HepG2 (cell line): ENCODE data around the gene MTHFD1L. TPM values are rescaled to one million over a fixed set of nuclear protein-coding genes. Genes with fewer than 3 reads are reported as not detected.

ENCODE experiments used
- HNF4A ChIP-seq: sonication (generic); formaldehyde crosslinking; IDR thresholded peaks from 2 replicates; pipeline ENCODE4 v1.4.0; 2020; ENCODE audit warnings: missing genetic modification reagents
- HNRNPLL ChIP-seq: fragments of 200-400 bp; formaldehyde crosslinking; IDR thresholded peaks from 2 replicates; pipeline ENCODE4 v1.6.1; 2017; ENCODE audit warnings: mild to moderate bottlenecking, low read depth, low read length; ENCODE audit not compliant: poor library complexity, severe bottlenecking
- IKZF1 ChIP-seq: fragments of 450-650 bp; IDR thresholded peaks from 2 replicates; pipeline ENCODE4 v1.7.1; 2016
- JDP2 ChIP-seq: sonication (generic); formaldehyde crosslinking; IDR thresholded peaks from 2 replicates; pipeline ENCODE4 v1.8.1; 2022; ENCODE audit warnings: missing genetic modification reagents, borderline replicate concordance
- TCF7 ChIP-seq: sonication (generic); IDR thresholded peaks from 2 replicates; pipeline ENCODE4 v1.6.1; 2016; ENCODE audit warnings: antibody characterized with exemption, low read depth
- TEF ChIP-seq: sonication (generic); formaldehyde crosslinking; IDR thresholded peaks from 2 replicates; pipeline ENCODE4 v1.5.0; 2020; ENCODE audit warnings: missing genetic modification reagents
- TSC22D2 ChIP-seq: sonication (generic); formaldehyde crosslinking; IDR thresholded peaks from 2 replicates; pipeline ENCODE4 v1.5.1; 2020; ENCODE audit warnings: missing genetic modification reagents, mild to moderate bottlenecking, borderline replicate concordance
- ZNF143 ChIP-seq: sonication (generic); formaldehyde crosslinking; IDR thresholded peaks from 2 replicates; pipeline ENCODE4 v1.4.0; 2020; ENCODE audit warnings: missing genetic modification reagents
- ZNF30 ChIP-seq: sonication (generic); formaldehyde crosslinking; IDR thresholded peaks from 2 replicates; pipeline ENCODE4 v1.5.0; 2020; ENCODE audit warnings: mild to moderate bottlenecking, missing genetic modification reagents
- ZNF317 ChIP-seq: sonication (generic); formaldehyde crosslinking; IDR thresholded peaks from 2 replicates; pipeline ENCODE4 v1.5.0; 2020; ENCODE audit warnings: mild to moderate bottlenecking, missing genetic modification reagents
- ZNF337 ChIP-seq: sonication (generic); formaldehyde crosslinking; IDR thresholded peaks from 2 replicates; pipeline ENCODE4 v1.5.1; 2020; ENCODE audit warnings: missing genetic modification reagents, low read depth, mild to moderate bottlenecking, borderline replicate concordance
- ZNF407 ChIP-seq: sonication (generic); formaldehyde crosslinking; IDR thresholded peaks from one replicate; pipeline ENCODE4 v1.5.1; 2020; ENCODE audit warnings: mild to moderate bottlenecking, missing genetic modification reagents; ENCODE audit errors: not compliant biosample characterization
- ZNF614 ChIP-seq: IDR thresholded peaks from 2 replicates; pipeline ENCODE4 v1.6.1; 2018; ENCODE audit warnings: missing biosample characterization, missing genetic modification reagents, inconsistent platforms, borderline replicate concordance
- ZSCAN30 ChIP-seq: sonication (generic); formaldehyde crosslinking; IDR thresholded peaks from 2 replicates; pipeline ENCODE4 v1.5.0; 2020; ENCODE audit warnings: mild to moderate bottlenecking, missing genetic modification reagents
- polyA plus RNA-seq, 8 experiments: library from polyadenylated mRNA; depleted of rRNA in 3 of 8; stranded (reverse) in 7 of 8; unstranded in 1 of 8; fragments of >200 nt; fragmentation: Illumina TruSeq in 4 of 8; extraction: Trizol in 4 of 8; gene quantifications; 2 replicates each; pipeline versions ENCODE4 v1.2.1 to v1.2.3, GENCODE V29; 2011 to 2016; ENCODE audit warnings: low read depth in 4 of 8, missing spikeins in 1 of 8, mixed read lengths in 1 of 8; ENCODE audit not compliant: insufficient read depth in 1 of 8
- total RNA-seq, 5 experiments: library from RNA; depleted of rRNA; stranded (reverse); fragments of >200 nt; fragmentation: Illumina TruSeq; extraction: Trizol; gene quantifications; 2 replicates each; pipeline ENCODE4 v1.2.3, GENCODE V29; 2016; ENCODE audit warnings: low read depth in 1 of 5
- TF ChIP-seq, protein P1 (sequence below): sonication (generic); formaldehyde crosslinking; IDR thresholded peaks from 2 replicates; pipeline ENCODE4 v1.4.0; 2020; ENCODE audit warnings: missing genetic modification reagents

Gene MTHFD1L
- total and polyA plus RNA-seq, 2 of the 13 experiments (the other 11 are each of a cell fraction or from before 2014, with no cell fraction given), result 24.0 to 39.6 TPM

- TF ChIP-seq IKZF1, result no peak
- TF ChIP-seq ZNF317 (CRISPR knock-in tag), result no peak
- no peak for TF ChIP-seq ZNF407
- no peak for TF ChIP-seq ZNF30 (CRISPR knock-in tag)
- peak; percentile 75 for TF ChIP-seq HNF4A (CRISPR knock-in tag)
- 0 out of 2 replicates have a peak, but pooled peaks have one; percentile 27 for TF ChIP-seq ZSCAN30
- no peak for TF ChIP-seq HNRNPLL
- no peak for TF ChIP-seq TCF7
- TF ChIP-seq TSC22D2 (CRISPR knock-in tag), result no peak
- TF ChIP-seq JDP2 (CRISPR knock-in tag), result no peak
- TF ChIP-seq ZNF143, result no peak
- no peak for TF ChIP-seq ZNF337 (CRISPR knock-in tag)
- TF ChIP-seq ZNF614 (CRISPR knock-in tag), result 0 out of 2 replicates have a peak, but pooled peaks have one; percentile 73
- TF ChIP-seq, protein P1, sequence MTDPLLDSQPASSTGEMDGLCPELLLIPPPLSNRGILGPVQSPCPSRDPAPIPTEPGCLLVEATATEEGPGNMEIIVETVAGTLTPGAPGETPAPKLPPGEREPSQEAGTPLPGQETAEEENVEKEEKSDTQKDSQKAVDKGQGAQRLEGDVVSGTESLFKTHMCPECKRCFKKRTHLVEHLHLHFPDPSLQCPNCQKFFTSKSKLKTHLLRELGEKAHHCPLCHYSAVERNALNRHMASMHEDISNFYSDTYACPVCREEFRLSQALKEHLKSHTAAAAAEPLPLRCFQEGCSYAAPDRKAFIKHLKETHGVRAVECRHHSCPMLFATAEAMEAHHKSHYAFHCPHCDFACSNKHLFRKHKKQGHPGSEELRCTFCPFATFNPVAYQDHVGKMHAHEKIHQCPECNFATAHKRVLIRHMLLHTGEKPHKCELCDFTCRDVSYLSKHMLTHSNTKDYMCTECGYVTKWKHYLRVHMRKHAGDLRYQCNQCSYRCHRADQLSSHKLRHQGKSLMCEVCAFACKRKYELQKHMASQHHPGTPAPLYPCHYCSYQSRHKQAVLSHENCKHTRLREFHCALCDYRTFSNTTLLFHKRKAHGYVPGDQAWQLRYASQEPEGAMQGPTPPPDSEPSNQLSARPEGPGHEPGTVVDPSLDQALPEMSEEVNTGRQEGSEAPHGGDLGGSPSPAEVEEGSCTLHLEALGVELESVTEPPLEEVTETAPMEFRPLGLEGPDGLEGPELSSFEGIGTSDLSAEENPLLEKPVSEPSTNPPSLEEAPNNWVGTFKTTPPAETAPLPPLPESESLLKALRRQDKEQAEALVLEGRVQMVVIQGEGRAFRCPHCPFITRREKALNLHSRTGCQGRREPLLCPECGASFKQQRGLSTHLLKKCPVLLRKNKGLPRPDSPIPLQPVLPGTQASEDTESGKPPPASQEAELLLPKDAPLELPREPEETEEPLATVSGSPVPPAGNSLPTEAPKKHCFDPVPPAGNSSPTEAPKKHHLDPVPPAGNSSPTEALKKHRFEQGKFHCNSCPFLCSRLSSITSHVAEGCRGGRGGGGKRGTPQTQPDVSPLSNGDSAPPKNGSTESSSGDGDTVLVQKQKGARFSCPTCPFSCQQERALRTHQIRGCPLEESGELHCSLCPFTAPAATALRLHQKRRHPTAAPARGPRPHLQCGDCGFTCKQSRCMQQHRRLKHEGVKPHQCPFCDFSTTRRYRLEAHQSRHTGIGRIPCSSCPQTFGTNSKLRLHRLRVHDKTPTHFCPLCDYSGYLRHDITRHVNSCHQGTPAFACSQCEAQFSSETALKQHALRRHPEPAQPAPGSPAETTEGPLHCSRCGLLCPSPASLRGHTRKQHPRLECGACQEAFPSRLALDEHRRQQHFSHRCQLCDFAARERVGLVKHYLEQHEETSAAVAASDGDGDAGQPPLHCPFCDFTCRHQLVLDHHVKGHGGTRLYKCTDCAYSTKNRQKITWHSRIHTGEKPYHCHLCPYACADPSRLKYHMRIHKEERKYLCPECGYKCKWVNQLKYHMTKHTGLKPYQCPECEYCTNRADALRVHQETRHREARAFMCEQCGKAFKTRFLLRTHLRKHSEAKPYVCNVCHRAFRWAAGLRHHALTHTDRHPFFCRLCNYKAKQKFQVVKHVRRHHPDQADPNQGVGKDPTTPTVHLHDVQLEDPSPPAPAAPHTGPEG (CRISPR knock-in tag), result no peak
- no peak for TF ChIP-seq TEF
These were observed 230.2 kb downstream of the MTHFD1L start (continued) for GRCh38 chr6:151095538-151096254.
